GM21390 (cell line): ENCODE data around the gene KRT13.

Source experiments
- ATAC-seq: cut with Tn5 transposase; IDR thresholded peaks from one replicate; pipeline ENCODE4 v1.9.1; 2021; ENCODE audit not compliant: unreplicated experiment

Gene KRT13

GRCh38 chr17:41498276-41498675 is 7.1 kb downstream of the KRT13 start:
- ATAC-seq, result no peak

GRCh38 chr17:41496803-41497484 is 8.5 kb downstream of the KRT13 start:
- no peak for ATAC-seq

GRCh38 chr17:41494524-41494923 is 10.9 kb downstream of the KRT13 start:
- ATAC-seq, result no peak

- no peak for ATAC-seq
Observed at GRCh38 chr17:41492771-41493170, 12.6 kb downstream of the KRT13 start.

GRCh38 chr17:41492351-41492750 is 13.1 kb downstream of the KRT13 start:
- no peak for ATAC-seq

- no peak for ATAC-seq
Observed at GRCh38 chr17:41491476-41491875, 13.9 kb downstream of the KRT13 start.

GRCh38 chr17:41490000-41490990 is 15.1 kb downstream of the KRT13 start:
- ATAC-seq, result no peak

GRCh38 chr17:41489531-41489930 is 15.9 kb downstream of the KRT13 start, which contains the start of gene KRT36:
Gene KRT36 (minus strand): TSS chr17:41489910. CDS start chr17:41489864, 46 bp downstream.
- ATAC-seq, result no peak

GRCh38 chr17:41486809-41487530 is 18.4 kb downstream of the KRT13 start:
- ATAC-seq, result no peak

GRCh38 chr17:41486316-41486715 is 19.1 kb downstream of the KRT13 start:
- no peak for ATAC-seq

GRCh38 chr17:41484920-41485904 is 20.2 kb downstream of the KRT13 start:
- ATAC-seq, result no peak

GRCh38 chr17:41483991-41484826 is 21.2 kb downstream of the KRT13 start:
- ATAC-seq, result no peak

GRCh38 chr17:41483531-41483930 is 21.9 kb downstream of the KRT13 start:
- ATAC-seq, result no peak

GRCh38 chr17:41481036-41481435 is 24.4 kb downstream of the KRT13 start, which contains the start of gene KRT35:
Gene KRT35 (minus strand): TSS chr17:41481151. CDS start chr17:41481097, 54 bp downstream.
- no peak for ATAC-seq

- ATAC-seq, result no peak
Observed at GRCh38 chr17:41480581-41480980, 24.8 kb downstream of the KRT13 start.

- ATAC-seq, result no peak
Observed at GRCh38 chr17:41480136-41480535, 25.3 kb downstream of the KRT13 start.

- no peak for ATAC-seq
Observed at GRCh38 chr17:41478237-41478636, 27.2 kb downstream of the KRT13 start.

- ATAC-seq, result no peak
Observed at GRCh38 chr17:41476866-41477815, 28.3 kb downstream of the KRT13 start.
